Vagina (tissue), 2 donors: ENCODE measurements around the gene VPS50. TPM values are rescaled to one million over a fixed set of nuclear protein-coding genes. Genes with fewer than 3 reads are reported as not detected.
A peak's percentile ranks its signal among the peaks of the same experiment; 100 is the strongest.

Experiments
- DNase-seq, 2 donors: peaks; one replicate each; pipeline ENCODE4 v3.0.0-alpha.2; 2017; ENCODE audit errors: extremely low spot score in 2 of 2
- H3K27ac ChIP-seq: fragments of 200-600 bp; sonication (generic); one replicate; pipeline ENCODE4 v1.5.1; 2019
- H3K27me3 ChIP-seq: fragments of 200-600 bp; sonication (generic); one replicate; pipeline ENCODE4 v1.5.1; 2019
- H3K36me3 ChIP-seq, 2 donors: fragments of 200-600 bp; sonication (generic); one replicate each; pipeline ENCODE4 v1.5.1; 2017 to 2019
- H3K4me1 ChIP-seq: fragments of 200-600 bp; sonication (generic); one replicate; pipeline ENCODE4 v1.5.1; 2019
- H3K4me3 ChIP-seq, 2 donors: fragments of 200-600 bp; sonication (generic); 1 replicate in 1 of 2; 2 replicates in 1 of 2; pipeline ENCODE4 v1.5.1; 2016 to 2019
- H3K9me3 ChIP-seq: fragments of 200-600 bp; sonication (generic); one replicate; pipeline ENCODE4 v1.5.1; 2019
- POLR2A ChIP-seq, 2 donors: fragments of 450-650 bp; IDR thresholded peaks; one replicate each; pipeline ENCODE4 v1.6.1; 2017; ENCODE audit warnings: antibody characterized with exemption in 2 of 2, mild to moderate bottlenecking in 2 of 2, moderate library complexity in 2 of 2
- POLR2AphosphoS5 ChIP-seq, 2 donors: sonication (generic); formaldehyde crosslinking; IDR thresholded peaks; one replicate each; pipeline ENCODE4 v1.9.0; 2017; ENCODE audit warnings: antibody characterized with exemption in 2 of 2, mild to moderate bottlenecking in 2 of 2, low read depth in 1 of 2; ENCODE audit not compliant: insufficient read depth in 1 of 2
- intact Hi-C: fragments of 100-400 bp; cut with DNase I; formaldehyde crosslinking; loops from one replicate; pipeline ENCODE4 v1.15.1; 2023
- total RNA-seq: library from RNA; depleted of rRNA; stranded (reverse); fragments of >200 nt; gene quantifications from one replicate; pipeline ENCODE4 v1.2.3, GENCODE V29; 2016
- TF ChIP-seq, protein P1 (sequence below), 3 experiments: fragments of 450-650 bp in 2 of 3; fragments of 200-600 bp in 1 of 3; sonication (generic) in 1 of 3; IDR thresholded peaks; one replicate each; pipeline ENCODE4 v1.5.1; 2017 to 2019; ENCODE audit warnings: antibody characterized with exemption in 3 of 3, mild to moderate bottlenecking in 2 of 3, moderate library complexity in 2 of 3

Gene VPS50
- total RNA-seq, 1 donor from 2014 or later = 13.0 TPM

- TF ChIP-seq POLR2A (IDR thresholded peaks at IDR 0.05) (no peak), POLR2AphosphoS5 (IDR thresholded peaks at IDR 0.05; ENCODE audit: insufficient read depth in 1 of 2, low read depth in 1 of 2) (no peak)
- Histone ChIP-seq H3K4me3 (no peak overlapping the region), H3K9me3 (no peaks in the 10 kb centered on the region), H3K36me3 (no peaks in the 10 kb centered on the region), H3K27me3 (no peaks in the 10 kb centered on the region), H3K27ac (no peak overlapping the region), H3K4me1 (no peaks in the 10 kb centered on the region)
- no peak for DNase-seq
- intact Hi-C loops = no loop called here
These were observed 6.6 kb downstream of the VPS50 start for GRCh38 chr7:93238748-93239147.

- no peak for TF ChIP-seq POLR2A (IDR thresholded peaks at IDR 0.05)
- TF ChIP-seq, protein P1, sequence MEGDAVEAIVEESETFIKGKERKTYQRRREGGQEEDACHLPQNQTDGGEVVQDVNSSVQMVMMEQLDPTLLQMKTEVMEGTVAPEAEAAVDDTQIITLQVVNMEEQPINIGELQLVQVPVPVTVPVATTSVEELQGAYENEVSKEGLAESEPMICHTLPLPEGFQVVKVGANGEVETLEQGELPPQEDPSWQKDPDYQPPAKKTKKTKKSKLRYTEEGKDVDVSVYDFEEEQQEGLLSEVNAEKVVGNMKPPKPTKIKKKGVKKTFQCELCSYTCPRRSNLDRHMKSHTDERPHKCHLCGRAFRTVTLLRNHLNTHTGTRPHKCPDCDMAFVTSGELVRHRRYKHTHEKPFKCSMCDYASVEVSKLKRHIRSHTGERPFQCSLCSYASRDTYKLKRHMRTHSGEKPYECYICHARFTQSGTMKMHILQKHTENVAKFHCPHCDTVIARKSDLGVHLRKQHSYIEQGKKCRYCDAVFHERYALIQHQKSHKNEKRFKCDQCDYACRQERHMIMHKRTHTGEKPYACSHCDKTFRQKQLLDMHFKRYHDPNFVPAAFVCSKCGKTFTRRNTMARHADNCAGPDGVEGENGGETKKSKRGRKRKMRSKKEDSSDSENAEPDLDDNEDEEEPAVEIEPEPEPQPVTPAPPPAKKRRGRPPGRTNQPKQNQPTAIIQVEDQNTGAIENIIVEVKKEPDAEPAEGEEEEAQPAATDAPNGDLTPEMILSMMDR (IDR thresholded peaks at IDR 0.05) = no peak
- TF ChIP-seq POLR2AphosphoS5 (IDR thresholded peaks at IDR 0.05; ENCODE audit: insufficient read depth in 1 of 2, low read depth in 1 of 2) = no peak
- Histone ChIP-seq H3K9me3 (no peaks in the 10 kb centered on the region), H3K36me3 (no peaks in the 10 kb centered on the region), H3K27ac (no peak overlapping the region), H3K4me3 (no peak overlapping the region), H3K4me1 (no peaks in the 10 kb centered on the region), H3K27me3 (no peaks in the 10 kb centered on the region)
- intact Hi-C loops = no loop called here
- no peak for DNase-seq
These were observed 7.7 kb downstream of the VPS50 start for GRCh38 chr7:93239824-93240223.

- H3K27me3 ChIP-seq = no peaks in the 10 kb centered on the region
- intact Hi-C loops = no loop called here
- no peaks in the 10 kb centered on the region for H3K4me1 ChIP-seq
- no peak overlapping the region for H3K27ac ChIP-seq
- no peak overlapping the region for H3K4me3 ChIP-seq
- no peaks in the 10 kb centered on the region for H3K36me3 ChIP-seq
- DNase-seq = no peak
- TF ChIP-seq POLR2A (IDR thresholded peaks at IDR 0.05) (no peak), POLR2AphosphoS5 (IDR thresholded peaks at IDR 0.05; ENCODE audit: insufficient read depth in 1 of 2, low read depth in 1 of 2) (no peak)
- TF ChIP-seq, protein P1 (IDR thresholded peaks at IDR 0.05) = no peak
- no peaks in the 10 kb centered on the region for H3K9me3 ChIP-seq
These were observed 9.9 kb downstream of the VPS50 start for GRCh38 chr7:93242106-93242505.

- H3K27me3 ChIP-seq = no peaks in the 10 kb centered on the region
- no peaks in the 10 kb centered on the region for H3K36me3 ChIP-seq
- intact Hi-C loops = no loop called here
- no peaks in the 10 kb centered on the region for H3K4me1 ChIP-seq
- no peak for TF ChIP-seq POLR2A (IDR thresholded peaks at IDR 0.05)
- TF ChIP-seq, protein P1 (IDR thresholded peaks at IDR 0.05) = peak; percentile 33 to 52 (median 41)
- no peak overlapping the region for H3K27ac ChIP-seq
- DNase-seq = no peak
- no peaks in the 10 kb centered on the region for H3K9me3 ChIP-seq
- no peak overlapping the region for H3K4me3 ChIP-seq
These were observed 13.6 kb downstream of the VPS50 start for GRCh38 chr7:93245525-93246432.

DNA sequence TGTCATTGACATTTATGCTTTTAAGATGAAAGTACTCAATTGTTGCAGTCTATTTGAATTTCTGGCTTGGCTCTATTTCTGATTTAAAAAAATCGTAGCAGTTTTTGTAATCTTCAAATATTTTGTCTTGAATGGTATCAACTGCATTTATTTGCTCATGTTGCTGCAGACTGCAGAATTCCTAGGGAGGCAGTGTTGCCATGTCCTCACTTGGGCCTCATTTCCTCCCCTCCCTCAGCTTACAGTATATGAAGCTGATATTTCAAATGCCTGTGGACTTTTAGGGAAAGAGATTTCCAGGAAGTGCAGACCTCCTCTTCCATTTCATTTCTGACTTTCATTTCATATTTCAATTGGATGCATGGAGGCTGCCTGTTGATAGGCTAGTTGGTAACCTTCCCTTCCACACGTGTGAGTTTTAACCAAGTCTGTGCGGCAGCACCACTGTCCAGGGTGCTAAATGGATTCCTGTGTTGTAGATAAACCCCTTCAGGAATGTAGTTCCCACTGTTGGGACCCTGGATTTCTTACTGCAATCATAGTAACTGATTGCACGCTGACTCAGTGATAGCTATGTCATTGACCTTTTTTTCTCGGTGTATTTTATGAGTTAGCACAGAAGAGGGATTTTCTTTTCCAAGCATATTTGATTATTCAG is 17.5 kb downstream of the VPS50 start:
- Histone ChIP-seq H3K4me1 (no peaks in the 10 kb centered on the region), H3K27ac (no peak overlapping the region), H3K36me3 (no peaks in the 10 kb centered on the region), H3K4me3 (no peak overlapping the region), H3K27me3 (no peaks in the 10 kb centered on the region), H3K9me3 (no peaks in the 10 kb centered on the region)
- TF ChIP-seq POLR2A (IDR thresholded peaks at IDR 0.05) (no peak), POLR2AphosphoS5 (IDR thresholded peaks at IDR 0.05; ENCODE audit: insufficient read depth in 1 of 2, low read depth in 1 of 2) (no peak)
- TF ChIP-seq, protein P1 (IDR thresholded peaks at IDR 0.05) = no peak
- DNase-seq = no peak
- intact Hi-C loops = loop anchor here (10.0 kb wide), 1 partner anchor 585 kb away; no protein-coding TSS in a partner anchor
